Mesothelial cell of epicardium (in vitro differentiated cells): ENCODE measurements around the gene PXN. TPM values are rescaled to one million over a fixed set of nuclear protein-coding genes. Genes with fewer than 3 reads are reported as not detected.
A peak's percentile ranks its signal among the peaks of the same experiment; 100 is the strongest.
"Not testable (repeated sequence)": the region's sequence is repeated elsewhere in the genome, so short reads cannot be mapped to it uniquely, and the experiment has no call there.

Experiments used
- DNase-seq, 2 experiments: peaks; one replicate each; pipeline ENCODE4 v3.0.0; 2021; ENCODE audit warnings: low spot score in 2 of 2; ENCODE audit not compliant: unreplicated experiment in 2 of 2
- H3K27ac Mint-ChIP-seq: 2 replicates; pipeline ENCODE4 v1.8.0; 2021; ENCODE audit warnings: mixed read lengths
- H3K27me3 Mint-ChIP-seq: 2 replicates; pipeline ENCODE4 v1.8.0; 2021; ENCODE audit warnings: low read depth, mixed read lengths
- H3K36me3 Mint-ChIP-seq: 2 replicates; pipeline ENCODE4 v1.8.0; 2021; ENCODE audit warnings: mixed read lengths
- H3K4me1 Mint-ChIP-seq: 2 replicates; pipeline ENCODE4 v1.8.0; 2021; ENCODE audit warnings: mixed read lengths
- H3K4me3 Mint-ChIP-seq: 2 replicates; pipeline ENCODE4 v1.8.0; 2021; ENCODE audit warnings: mild to moderate bottlenecking, moderate library complexity, mixed read lengths
- H3K9me3 Mint-ChIP-seq: 2 replicates; pipeline ENCODE4 v1.8.0; 2021; ENCODE audit warnings: mixed read lengths
- total RNA-seq: library from RNA; stranded (reverse); gene quantifications from 3 replicates; pipeline ENCODE4 v1.2.1, GENCODE V29; 2021
- TF ChIP-seq, protein P1 (sequence below): fragments of 200-600 bp; sonication (generic); IDR thresholded peaks from one replicate; pipeline ENCODE4 v1.5.0; 2021; ENCODE audit warnings: antibody characterized with exemption; ENCODE audit not compliant: unreplicated experiment

Gene PXN
- total RNA-seq, 1 donor from 2014 or later: 117 TPM

DNA sequence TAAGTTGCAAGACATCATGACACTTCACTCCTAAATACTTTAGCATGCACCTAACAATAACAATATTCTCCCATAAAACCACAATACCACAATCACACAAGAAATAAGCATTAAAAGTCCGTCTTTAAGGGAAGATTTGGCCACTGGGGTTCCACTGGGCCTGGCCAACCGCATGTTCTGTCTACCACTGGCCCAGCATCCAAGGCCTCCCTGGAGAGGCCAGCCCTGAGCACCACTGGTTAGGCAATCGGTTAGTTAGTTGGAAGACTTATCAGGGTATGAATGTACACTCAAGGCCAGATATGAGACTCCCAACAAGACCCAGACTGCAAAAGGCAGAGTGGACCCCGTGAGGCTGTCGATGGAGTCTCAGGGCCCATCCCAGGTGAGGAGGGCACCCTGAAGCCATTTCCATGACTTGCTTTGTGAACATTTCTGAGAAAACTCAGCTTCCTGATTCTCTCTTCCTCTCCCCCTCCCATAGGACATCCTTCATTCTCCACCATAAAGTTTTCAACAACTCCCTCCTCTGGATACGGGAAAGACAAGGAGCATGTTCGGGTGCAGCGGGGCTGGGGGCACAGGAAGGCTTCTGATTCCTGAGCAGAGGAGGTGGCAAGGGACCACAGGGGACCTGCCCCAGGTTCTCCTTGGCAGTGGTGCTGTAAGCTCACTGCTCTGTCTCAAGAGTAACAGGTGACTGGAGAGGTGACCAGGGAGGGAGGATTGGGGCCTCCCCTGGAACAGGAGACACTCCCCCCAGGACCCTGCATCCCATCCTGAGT, 5.9 kb downstream of the PXN start:
- H3K36me3 Mint-ChIP-seq: peaks cover 5% of the 10 kb centered on the region
- H3K9me3 Mint-ChIP-seq: no peaks in the 10 kb centered on the region
- peak overlapping the region; percentile 40 for H3K27ac Mint-ChIP-seq
- no peak for DNase-seq
- no peak overlapping the region for H3K4me3 Mint-ChIP-seq
- TF ChIP-seq, protein P1, sequence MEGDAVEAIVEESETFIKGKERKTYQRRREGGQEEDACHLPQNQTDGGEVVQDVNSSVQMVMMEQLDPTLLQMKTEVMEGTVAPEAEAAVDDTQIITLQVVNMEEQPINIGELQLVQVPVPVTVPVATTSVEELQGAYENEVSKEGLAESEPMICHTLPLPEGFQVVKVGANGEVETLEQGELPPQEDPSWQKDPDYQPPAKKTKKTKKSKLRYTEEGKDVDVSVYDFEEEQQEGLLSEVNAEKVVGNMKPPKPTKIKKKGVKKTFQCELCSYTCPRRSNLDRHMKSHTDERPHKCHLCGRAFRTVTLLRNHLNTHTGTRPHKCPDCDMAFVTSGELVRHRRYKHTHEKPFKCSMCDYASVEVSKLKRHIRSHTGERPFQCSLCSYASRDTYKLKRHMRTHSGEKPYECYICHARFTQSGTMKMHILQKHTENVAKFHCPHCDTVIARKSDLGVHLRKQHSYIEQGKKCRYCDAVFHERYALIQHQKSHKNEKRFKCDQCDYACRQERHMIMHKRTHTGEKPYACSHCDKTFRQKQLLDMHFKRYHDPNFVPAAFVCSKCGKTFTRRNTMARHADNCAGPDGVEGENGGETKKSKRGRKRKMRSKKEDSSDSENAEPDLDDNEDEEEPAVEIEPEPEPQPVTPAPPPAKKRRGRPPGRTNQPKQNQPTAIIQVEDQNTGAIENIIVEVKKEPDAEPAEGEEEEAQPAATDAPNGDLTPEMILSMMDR: no peak
- H3K4me1 Mint-ChIP-seq: peaks cover 69% of the 10 kb centered on the region
- H3K27me3 Mint-ChIP-seq: no peaks in the 10 kb centered on the region

DNA sequence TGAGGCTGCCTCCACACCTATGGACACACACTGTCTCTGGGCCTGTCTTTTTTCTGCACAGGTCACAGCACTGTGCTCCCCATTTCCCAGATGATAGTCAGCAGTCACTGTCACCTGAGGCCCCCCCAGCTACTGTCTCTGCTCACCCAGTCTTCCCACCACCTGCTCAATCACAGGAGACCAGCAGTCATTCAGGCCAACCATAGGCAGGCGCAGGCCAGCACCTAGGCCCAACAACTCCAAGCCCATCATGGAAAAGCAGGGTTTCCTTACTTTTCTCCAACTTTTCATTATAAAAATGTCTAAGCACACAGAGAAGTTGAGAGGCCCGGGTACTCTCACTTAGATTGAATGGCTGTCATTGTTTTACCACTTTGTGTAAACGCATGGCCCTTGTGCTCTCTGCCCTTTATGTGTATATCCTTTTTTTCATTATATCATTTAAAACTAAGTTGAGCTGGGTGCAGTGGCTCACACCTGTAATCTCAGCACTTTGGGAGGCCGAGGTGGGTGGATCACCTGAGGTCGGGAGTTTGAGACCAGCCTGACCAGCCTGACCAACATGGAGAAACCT, 7.1 kb downstream of the PXN start:
- H3K4me3 Mint-ChIP-seq: no peak overlapping the region

DNA sequence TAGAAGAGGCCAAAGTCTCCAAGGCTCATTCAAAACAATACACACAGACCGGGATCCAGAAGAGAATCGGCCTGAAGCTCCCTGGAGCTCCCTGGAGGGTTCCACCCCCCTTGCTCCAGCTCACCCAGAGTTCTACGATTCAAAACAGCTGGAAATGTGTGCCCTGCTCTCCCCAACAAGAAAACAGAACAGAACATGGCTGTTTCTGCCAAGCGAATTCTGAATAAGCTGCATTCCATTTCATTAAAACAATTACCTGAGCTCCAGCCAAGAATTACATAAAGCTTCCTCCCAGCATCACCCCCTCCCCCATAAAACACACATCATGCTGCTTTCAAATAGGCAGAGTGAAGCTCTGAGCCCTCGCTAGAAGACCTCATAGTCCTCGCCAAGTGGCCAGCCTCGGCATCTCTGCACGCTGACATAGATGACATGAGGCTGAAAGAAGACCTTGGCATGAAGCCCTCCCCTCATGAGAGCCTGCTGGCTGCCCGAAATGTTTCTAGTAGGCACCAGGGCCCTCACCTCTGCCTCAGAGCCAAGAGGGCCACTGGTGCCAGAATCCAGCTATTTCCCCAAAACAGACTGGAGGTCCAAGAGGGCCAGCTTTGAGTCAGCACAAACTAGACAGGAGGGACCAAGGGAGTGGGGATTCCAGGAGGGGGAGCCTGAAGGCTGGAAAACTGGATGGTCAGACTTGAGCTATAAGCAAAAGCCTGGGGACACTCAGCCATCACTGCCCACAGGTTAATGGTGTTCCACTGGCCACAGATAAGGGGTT, 8.3 kb downstream of the PXN start:
- TF ChIP-seq, protein P1: no peak
- Mint-ChIP-seq H3K4me1 (peaks cover 45% of the 10 kb centered on the region), H3K4me3 (peak overlapping the region; percentile 5), H3K27me3 (no peaks in the 10 kb centered on the region), H3K36me3 (peaks cover 7% of the 10 kb centered on the region), H3K9me3 (no peaks in the 10 kb centered on the region), H3K27ac (peak overlapping the region; percentile 98)
- DNase-seq: peak in 1 of 2 experiments; percentile 47

More for the DNA sequence above, 7.1 kb downstream of the PXN start:
- Mint-ChIP-seq H3K4me1 (peaks cover 57% of the 10 kb centered on the region), H3K9me3 (no peaks in the 10 kb centered on the region), H3K36me3 (peaks cover 7% of the 10 kb centered on the region), H3K27ac (peak overlapping the region; percentile 98), H3K27me3 (no peaks in the 10 kb centered on the region)
- no peak for DNase-seq
- TF ChIP-seq, protein P1: no peak

DNA sequence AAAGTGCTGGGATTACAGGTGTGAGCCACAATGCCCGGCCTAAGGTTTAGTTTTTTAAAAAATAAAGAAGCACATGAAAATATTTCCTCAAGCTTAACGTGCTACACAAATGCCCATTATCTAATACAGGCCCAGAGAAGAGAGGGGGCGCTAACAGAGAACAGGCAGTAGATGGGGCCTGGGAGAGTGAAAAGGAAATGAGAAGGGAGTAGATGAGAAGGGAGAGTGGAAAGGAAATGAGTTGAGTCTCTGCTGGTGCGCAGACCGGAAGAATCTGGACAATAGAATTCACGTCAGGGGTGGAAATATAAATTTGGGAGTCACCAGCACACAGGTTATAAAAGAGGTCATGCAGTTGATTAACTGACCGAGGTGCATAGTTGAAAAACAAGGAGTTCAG, 10.7 kb downstream of the PXN start:
- peaks cover 7% of the 10 kb centered on the region for H3K36me3 Mint-ChIP-seq
- H3K9me3 Mint-ChIP-seq: no peaks in the 10 kb centered on the region
- DNase-seq: no peak
- H3K27ac Mint-ChIP-seq: peak overlapping the region; percentile 87
- no peak overlapping the region for H3K4me3 Mint-ChIP-seq
- TF ChIP-seq, protein P1: no peak
- no peaks in the 10 kb centered on the region for H3K27me3 Mint-ChIP-seq
- H3K4me1 Mint-ChIP-seq: peaks cover 48% of the 10 kb centered on the region

DNA sequence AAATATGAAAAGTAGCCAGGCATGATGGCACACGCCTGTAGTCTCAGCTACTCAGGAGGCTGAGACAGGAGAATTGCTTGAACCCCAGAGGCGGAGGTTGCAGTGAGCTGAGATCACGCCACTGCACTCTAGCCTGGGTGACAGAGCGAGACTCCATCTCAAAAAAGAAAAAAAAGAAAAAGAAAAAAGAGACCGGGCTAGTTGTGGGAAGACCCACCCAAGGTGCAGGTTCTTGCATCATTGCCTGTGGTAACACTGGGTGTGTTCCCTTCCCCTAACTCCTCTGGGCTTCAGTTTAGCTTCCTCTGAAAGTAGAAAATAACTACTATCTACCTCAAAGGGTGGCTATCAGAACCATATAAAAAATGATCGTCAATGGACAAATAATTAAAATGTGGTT, 12.2 kb downstream of the PXN start:
- H3K27ac Mint-ChIP-seq, H3K4me3 Mint-ChIP-seq, H3K27me3 Mint-ChIP-seq, H3K9me3 Mint-ChIP-seq, H3K36me3 Mint-ChIP-seq, DNase-seq: not testable (repeated sequence)
- peaks cover 51% of the 10 kb centered on the region for H3K4me1 Mint-ChIP-seq
